ENCODE data around the gene FOXP1. TPM values are rescaled to one million over a fixed set of nuclear protein-coding genes. Genes with fewer than 3 reads are reported as not detected.

FOXP1 gene
- total RNA-seq, 1 donor from 2014 or later, result 113 TPM

GRCh38 chr3:71308836-71309235 lies 274.7 kb downstream of the FOXP1 start:
- H3K27me3 Mint-ChIP-seq, result peaks cover 2% of the 10 kb centered on the region
- H3K9me3 Mint-ChIP-seq, result no peaks in the 10 kb centered on the region
- peak overlapping the region; percentile 10 for H3K4me3 Mint-ChIP-seq
- peaks cover 6% of the 10 kb centered on the region for H3K36me3 Mint-ChIP-seq
- no peak for DNase-seq (ENCODE audit: extremely low spot score, unreplicated experiment)
- TF ChIP-seq CTCF (conservative IDR thresholded peaks at IDR 0.05), result no peak
- no peak overlapping the region for H3K27ac Mint-ChIP-seq
- H3K4me1 Mint-ChIP-seq (ENCODE audit: unreplicated experiment), result peaks cover 61% of the 10 kb centered on the region

GRCh38 chr3:71307991-71308697 lies 275.4 kb downstream of the FOXP1 start:
- Mint-ChIP-seq H3K4me3 (peak overlapping the region; percentile 24), H3K27ac (no peak overlapping the region), H3K9me3 (no peaks in the 10 kb centered on the region), H3K36me3 (peaks cover 6% of the 10 kb centered on the region), H3K4me1 (ENCODE audit: unreplicated experiment) (peaks cover 66% of the 10 kb centered on the region), H3K27me3 (peaks cover 2% of the 10 kb centered on the region)
- no peak for TF ChIP-seq CTCF (conservative IDR thresholded peaks at IDR 0.05)
- no peak for DNase-seq (ENCODE audit: extremely low spot score, unreplicated experiment)

GRCh38 chr3:71305231-71306206 lies 278.0 kb downstream of the FOXP1 start:
- Mint-ChIP-seq H3K4me3 (peak overlapping the region; percentile 90), H3K27ac (peak overlapping the region; percentile 78), H3K36me3 (no peaks in the 10 kb centered on the region), H3K4me1 (ENCODE audit: unreplicated experiment) (peaks cover 75% of the 10 kb centered on the region), H3K9me3 (no peaks in the 10 kb centered on the region), H3K27me3 (peaks cover 2% of the 10 kb centered on the region)
- no peak for TF ChIP-seq CTCF (conservative IDR thresholded peaks at IDR 0.05)
- DNase-seq (ENCODE audit: extremely low spot score, unreplicated experiment), result no peak

GRCh38 chr3:71304684-71305083 lies 278.8 kb downstream of the FOXP1 start:
- H3K27ac Mint-ChIP-seq, result peak overlapping the region; percentile 78
- peaks cover 75% of the 10 kb centered on the region for H3K4me1 Mint-ChIP-seq (ENCODE audit: unreplicated experiment)
- DNase-seq (ENCODE audit: extremely low spot score, unreplicated experiment), result no peak
- H3K36me3 Mint-ChIP-seq, result peaks cover 2% of the 10 kb centered on the region
- peak; percentile 57 for TF ChIP-seq CTCF (conservative IDR thresholded peaks at IDR 0.05)
- peaks cover 2% of the 10 kb centered on the region for H3K27me3 Mint-ChIP-seq
- peak overlapping the region; percentile 90 for H3K4me3 Mint-ChIP-seq
- H3K9me3 Mint-ChIP-seq, result no peaks in the 10 kb centered on the region

GRCh38 chr3:71304247-71304646 lies 279.3 kb downstream of the FOXP1 start:
- peak overlapping the region; percentile 78 for H3K27ac Mint-ChIP-seq
- H3K9me3 Mint-ChIP-seq, result no peaks in the 10 kb centered on the region
- H3K4me1 Mint-ChIP-seq (ENCODE audit: unreplicated experiment), result peaks cover 73% of the 10 kb centered on the region
- peak overlapping the region; percentile 90 for H3K4me3 Mint-ChIP-seq
- H3K27me3 Mint-ChIP-seq, result peaks cover 2% of the 10 kb centered on the region
- H3K36me3 Mint-ChIP-seq, result peaks cover 4% of the 10 kb centered on the region
- no peak for TF ChIP-seq CTCF (conservative IDR thresholded peaks at IDR 0.05)
- no peak for DNase-seq (ENCODE audit: extremely low spot score, unreplicated experiment)

Data from type B pancreatic cell (in vitro differentiated cells).